HCT116 (cell line): ENCODE measurements around the gene AGPAT2. TPM values are rescaled to one million over a fixed set of nuclear protein-coding genes. Genes with fewer than 3 reads are reported as not detected.

Experiments used
- ATAC-seq: fragments of 200-7000 bp; cut with Tn5 transposase; 2 replicates; pipeline ENCODE4 v1.9.1; 2020; ENCODE audit warnings: mild to moderate bottlenecking, moderate library complexity
- BruUV-seq: library from RNA; stranded (reverse); fragments of 400-500 nt; replicated peaks from 2 replicates; lab custom pipeline; 2021; lab: Mats Ljungman, UMichigan
- CTCF ChIA-PET: fragments of 300-600 bp; sonication (Branson Sonifier 250); formaldehyde crosslinking; loops from one replicate; lab custom pipeline; 2021; ENCODE audit warnings: antibody characterized with exemption; lab: Charles Lee
- POLR2A ChIA-PET: fragments of 300-600, 350-600 bp; sonication (Branson Sonifier 250); formaldehyde crosslinking; loops from one replicate; lab custom pipeline; 2021; ENCODE audit warnings: antibody characterized with exemption; lab: Charles Lee
- RAD21 ChIA-PET, 2 experiments: fragments of 300-600 bp; sonication (Branson Sonifier 250); formaldehyde crosslinking; loops; one replicate each; lab custom pipeline; 2023; ENCODE audit warnings: low total read pairs in 2 of 2; ENCODE audit not compliant: uncharacterized antibody in 2 of 2, unreplicated experiment in 2 of 2, low non-redundant PET in 1 of 2; lab: Charles Lee
- DNase-seq: peaks from one replicate; pipeline ENCODE4 v3.0.0-alpha.2; 2010; ENCODE audit warnings: low read depth, low spot score
- H2AFZ ChIP-seq: fragments of 200-600 bp; shearing (Covaris generic), sonication (generic); 2 replicates; pipeline ENCODE4 v1.6.1; 2017; ENCODE audit warnings: low read depth, mixed run types, mixed read lengths, antibody characterized with exemption, low read length; ENCODE audit not compliant: poor library complexity, severe bottlenecking
- H3K27ac ChIP-seq: 2 replicates; pipeline ENCODE4 v1.5.1; 2012; ENCODE audit warnings: low read depth, low read length
- H3K27me3 ChIP-seq: fragments of 200-600 bp; sonication (generic); 2 replicates; pipeline ENCODE4 v1.6.1; 2016; ENCODE audit warnings: mixed run types, low read length, mixed read lengths; ENCODE audit not compliant: insufficient read depth
- H3K36me3 ChIP-seq, 2 experiments: fragments of 200-500 bp in 1 of 2; fragments of 200-600 bp in 1 of 2; sonication (Bioruptor generic) in 1 of 2; sonication (generic) in 1 of 2; 2 replicates each; pipeline versions ENCODE4 v1.5.1 to v1.6.1; 2014 to 2016; ENCODE audit warnings: low read length in 2 of 2, inconsistent platforms in 1 of 2, mixed read lengths in 1 of 2, mixed run types in 1 of 2; ENCODE audit not compliant: insufficient read depth in 2 of 2, control insufficient read depth in 1 of 2
- H3K4me1 ChIP-seq, 2 experiments: fragments of 200-600 bp in 1 of 2; sonication (generic) in 1 of 2; 2 replicates each; pipeline versions ENCODE4 v1.5.1 to v1.6.1; 2012 to 2017; ENCODE audit warnings: low read length in 2 of 2, inconsistent platforms in 1 of 2, mild to moderate bottlenecking in 1 of 2, mixed read lengths in 1 of 2, mixed run types in 1 of 2, moderate library complexity in 1 of 2; ENCODE audit not compliant: insufficient read depth in 2 of 2, control insufficient read depth in 1 of 2
- H3K4me2 ChIP-seq: fragments of 200-600 bp; sonication (generic); 2 replicates; pipeline ENCODE4 v1.6.1; 2017; ENCODE audit warnings: mixed run types, low read length, mixed read lengths
- H3K4me3 ChIP-seq, 2 experiments: fragments of 200-600 bp in 1 of 2; sonication (generic) in 1 of 2; replicated peaks in 1 of 2; 2 replicates each; pipeline ENCODE4 v1.5.1; 2011 to 2016; ENCODE audit warnings: low read length in 2 of 2, control low read depth in 1 of 2, low read depth in 1 of 2, mild to moderate bottlenecking in 1 of 2, mixed read lengths in 1 of 2, mixed run types in 1 of 2
- H3K79me2 ChIP-seq: fragments of 200-600 bp; sonication (generic); 2 replicates; pipeline ENCODE4 v1.6.1; 2017; ENCODE audit warnings: mild to moderate bottlenecking, mixed run types, low read length, moderate library complexity, mixed read lengths; ENCODE audit not compliant: insufficient read depth
- H3K9ac ChIP-seq: fragments of 200-600 bp; sonication (generic); 2 replicates; pipeline ENCODE4 v1.6.1; 2016; ENCODE audit warnings: low read length, mixed read lengths
- H3K9me2 ChIP-seq: fragments of 200-600 bp; sonication (generic), shearing (Covaris generic); 2 replicates; pipeline ENCODE4 v1.6.1; 2017; ENCODE audit warnings: mixed run types, mild to moderate bottlenecking, moderate library complexity; ENCODE audit not compliant: insufficient read depth
- H3K9me3 ChIP-seq, 2 experiments: fragments of 200-500 bp in 1 of 2; fragments of 200-600 bp in 1 of 2; sonication (Bioruptor generic) in 1 of 2; sonication (generic) in 1 of 2; 2 replicates each; pipeline ENCODE4 v1.6.1; 2014 to 2017; ENCODE audit warnings: low read length in 2 of 2, mixed read lengths in 2 of 2, inconsistent platforms in 1 of 2, low read depth in 1 of 2, mild to moderate bottlenecking in 1 of 2, mixed run types in 1 of 2, moderate library complexity in 1 of 2; ENCODE audit not compliant: control insufficient read depth in 1 of 2, insufficient read depth in 1 of 2
- H4K20me1 ChIP-seq: fragments of 200-600 bp; sonication (generic), shearing (Covaris generic); 2 replicates; pipeline ENCODE4 v1.6.1; 2017; ENCODE audit warnings: mixed run types, mild to moderate bottlenecking, moderate library complexity; ENCODE audit not compliant: insufficient read depth
- ATF3 ChIP-seq: IDR thresholded peaks from 2 replicates; pipeline ENCODE4 v1.6.1; 2012
- CBX3 ChIP-seq: IDR thresholded peaks from 2 replicates; pipeline ENCODE4 v1.6.1; 2012; ENCODE audit warnings: low read depth
- EGR1 ChIP-seq: IDR thresholded peaks from 2 replicates; pipeline ENCODE4 v1.6.1; 2012; ENCODE audit warnings: low read depth
- EZH2 ChIP-seq: fragments of 200-600 bp; sonication (generic); IDR thresholded peaks from 2 replicates; pipeline ENCODE4 v1.6.1; 2017; ENCODE audit warnings: antibody characterized with exemption, mixed run types
- EZH2phosphoT487 ChIP-seq: fragments of 200-600 bp; IDR thresholded peaks from 2 replicates; pipeline ENCODE4 v1.6.1; 2018; ENCODE audit warnings: antibody characterized with exemption, borderline replicate concordance
- FOSL1 ChIP-seq: IDR thresholded peaks from 2 replicates; pipeline ENCODE4 v1.6.1; 2012; ENCODE audit warnings: low read depth
- MAX ChIP-seq: IDR thresholded peaks from 2 replicates; pipeline ENCODE4 v1.6.1; 2012
- TCF7L2 ChIP-seq: IDR thresholded peaks from 2 replicates; pipeline ENCODE4 v1.7.0; 2011; ENCODE audit warnings: borderline replicate concordance, inconsistent platforms; ENCODE audit not compliant: insufficient read depth, insufficient read length; ENCODE audit errors: extremely low read depth
- ZFX ChIP-seq: fragments of 450-650 bp; IDR thresholded peaks from 2 replicates; pipeline ENCODE4 v1.6.1; 2017
- intact Hi-C: fragments of 100-400 bp; cut with micrococcal nuclease; formaldehyde crosslinking; loops from 2 replicates; pipeline ENCODE4 v1.10.0; 2022
- total RNA-seq: library from RNA; stranded (reverse); gene quantifications from one replicate; pipeline ENCODE4 v1.2.1, GENCODE V29; 2021; ENCODE audit not compliant: unreplicated experiment
- TF ChIP-seq, protein P1 (sequence below): IDR thresholded peaks from 2 replicates; pipeline ENCODE4 v1.6.1; 2012; ENCODE audit warnings: low read depth

Gene AGPAT2
- total RNA-seq, 1 experiment from 2014 or later: 86.0 TPM

DNA sequence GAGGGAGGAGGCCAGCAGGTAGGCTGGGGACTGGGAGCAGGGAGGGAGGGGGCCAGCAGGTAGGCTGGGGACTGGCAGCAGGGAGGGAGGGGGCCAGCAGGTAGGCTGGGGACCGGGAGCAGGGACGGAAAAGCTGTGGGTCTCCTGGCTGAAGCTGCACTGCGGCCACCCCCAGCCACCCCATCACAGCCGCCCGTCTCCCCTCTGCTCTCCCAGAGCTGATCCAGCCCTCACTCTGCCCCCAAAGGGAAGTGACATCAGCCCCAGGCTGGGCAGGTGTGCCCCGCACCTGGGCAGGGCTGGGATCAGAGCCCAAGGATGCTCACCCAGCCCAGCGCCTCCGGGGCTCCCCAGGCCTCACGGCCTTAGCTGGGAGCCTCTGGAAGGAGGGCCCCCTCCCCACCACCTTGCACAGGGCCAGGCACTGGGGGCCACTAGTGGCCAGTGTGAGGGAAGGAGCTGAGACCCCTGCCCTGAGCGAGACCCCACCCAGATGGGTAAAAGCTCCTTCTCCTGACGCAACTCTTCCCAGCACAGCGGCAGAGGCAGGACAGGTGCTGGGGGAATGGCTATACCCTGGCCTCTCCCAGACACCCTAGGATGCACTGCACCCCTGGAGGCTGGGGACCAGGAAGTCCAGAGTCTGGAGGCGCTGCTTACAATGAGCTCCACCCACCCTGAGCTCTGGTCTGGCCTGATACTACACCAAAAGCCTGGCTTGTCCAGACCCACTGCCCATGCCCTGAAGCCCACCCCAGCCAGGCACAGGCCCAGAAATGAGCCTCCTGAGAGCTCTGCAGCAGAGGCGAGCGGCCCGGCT lies 11.6 kb downstream of the AGPAT2 start:
- no peaks in the 10 kb centered on the region for H3K9me2 ChIP-seq
- intact Hi-C loops: no loop called here
- H3K9me3 ChIP-seq: no peaks in the 10 kb centered on the region
- peaks cover 17% of the 10 kb centered on the region for H3K79me2 ChIP-seq
- H3K4me2 ChIP-seq: no peak overlapping the region
- no peak overlapping the region for H3K4me3 ChIP-seq
- no TSS peak for BruUV-seq
- H2AFZ ChIP-seq: no peak overlapping the region
- peaks cover 0 to 7% of the 10 kb centered on the region in 2 experiments; a peak in 2 of 4 replicates for H3K36me3 ChIP-seq
- H3K27ac ChIP-seq: no peak overlapping the region; the same call in 1 of the 2 replicates
- H3K27me3 ChIP-seq: no peaks in the 10 kb centered on the region
- RAD21 ChIA-PET: no interaction called here
- DNase-seq: no peak
- no peak for ATAC-seq
- CTCF ChIA-PET: interaction anchor here (0.9 kb wide), 1 partner anchor 18 kb away, joined by 3 read pairs; no protein-coding TSS in a partner anchor
- no peak for TF ChIP-seq ATF3
- TF ChIP-seq, protein P1, sequence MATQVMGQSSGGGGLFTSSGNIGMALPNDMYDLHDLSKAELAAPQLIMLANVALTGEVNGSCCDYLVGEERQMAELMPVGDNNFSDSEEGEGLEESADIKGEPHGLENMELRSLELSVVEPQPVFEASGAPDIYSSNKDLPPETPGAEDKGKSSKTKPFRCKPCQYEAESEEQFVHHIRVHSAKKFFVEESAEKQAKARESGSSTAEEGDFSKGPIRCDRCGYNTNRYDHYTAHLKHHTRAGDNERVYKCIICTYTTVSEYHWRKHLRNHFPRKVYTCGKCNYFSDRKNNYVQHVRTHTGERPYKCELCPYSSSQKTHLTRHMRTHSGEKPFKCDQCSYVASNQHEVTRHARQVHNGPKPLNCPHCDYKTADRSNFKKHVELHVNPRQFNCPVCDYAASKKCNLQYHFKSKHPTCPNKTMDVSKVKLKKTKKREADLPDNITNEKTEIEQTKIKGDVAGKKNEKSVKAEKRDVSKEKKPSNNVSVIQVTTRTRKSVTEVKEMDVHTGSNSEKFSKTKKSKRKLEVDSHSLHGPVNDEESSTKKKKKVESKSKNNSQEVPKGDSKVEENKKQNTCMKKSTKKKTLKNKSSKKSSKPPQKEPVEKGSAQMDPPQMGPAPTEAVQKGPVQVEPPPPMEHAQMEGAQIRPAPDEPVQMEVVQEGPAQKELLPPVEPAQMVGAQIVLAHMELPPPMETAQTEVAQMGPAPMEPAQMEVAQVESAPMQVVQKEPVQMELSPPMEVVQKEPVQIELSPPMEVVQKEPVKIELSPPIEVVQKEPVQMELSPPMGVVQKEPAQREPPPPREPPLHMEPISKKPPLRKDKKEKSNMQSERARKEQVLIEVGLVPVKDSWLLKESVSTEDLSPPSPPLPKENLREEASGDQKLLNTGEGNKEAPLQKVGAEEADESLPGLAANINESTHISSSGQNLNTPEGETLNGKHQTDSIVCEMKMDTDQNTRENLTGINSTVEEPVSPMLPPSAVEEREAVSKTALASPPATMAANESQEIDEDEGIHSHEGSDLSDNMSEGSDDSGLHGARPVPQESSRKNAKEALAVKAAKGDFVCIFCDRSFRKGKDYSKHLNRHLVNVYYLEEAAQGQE: no peak
- TF ChIP-seq EZH2: no peak
- no peak for TF ChIP-seq FOSL1
- no peak for TF ChIP-seq EZH2phosphoT487
- no peak for TF ChIP-seq CBX3
- TF ChIP-seq EGR1: no peak
- TF ChIP-seq TCF7L2: no peak
- TF ChIP-seq MAX: no peak
- no peak for TF ChIP-seq ZFX
- POLR2A ChIA-PET: interaction anchor here (1.1 to 1.5 kb wide), 3 partner anchors 9 to 18 kb away, joined by 3 to 4 read pairs (median 3); partner anchors contain the start of gene AGPAT2
- H4K20me1 ChIP-seq: no peaks in the 10 kb centered on the region
- peaks cover 0 to 23% of the 10 kb centered on the region in 2 experiments; a peak in 1 of 4 replicates for H3K4me1 ChIP-seq
- no peak overlapping the region for H3K9ac ChIP-seq
